CD14-positive monocyte (primary cell): ENCODE measurements around the gene CYB5A. TPM values are rescaled to one million over a fixed set of nuclear protein-coding genes. Genes with fewer than 3 reads are reported as not detected.

Source experiments
- DNase-seq, 3 donors: peaks; one replicate each; pipeline ENCODE4 v3.0.0-alpha.2; 2011 to 2022
- H2AFZ ChIP-seq: 2 replicates; pipeline ENCODE4 v1.6.0; 2012; ENCODE audit warnings: mild to moderate bottlenecking, low read depth, low read length, inconsistent platforms; ENCODE audit not compliant: insufficient read depth, poor library complexity, severe bottlenecking
- H3K27ac ChIP-seq, 2 donors: 1 replicate in 1 of 2; 2 replicates in 1 of 2; pipeline ENCODE4 v1.5.1; 2012 to 2013; ENCODE audit warnings: low read length in 2 of 2, control low read depth in 1 of 2, inconsistent platforms in 1 of 2, low read depth in 1 of 2, mild to moderate bottlenecking in 1 of 2
- H3K27me3 ChIP-seq, 2 donors: one replicate each; pipeline versions ENCODE4 v1.6.0 to v1.6.1; 2011 to 2013; ENCODE audit warnings: low read length in 2 of 2; ENCODE audit not compliant: control insufficient read depth in 2 of 2, insufficient read depth in 2 of 2
- H3K36me3 ChIP-seq, 2 donors: replicated peaks in 1 of 2; 1 replicate in 1 of 2; 2 replicates in 1 of 2; pipeline versions ENCODE4 v1.5.1 to v1.6.1; 2012 to 2013; ENCODE audit warnings: low read length in 2 of 2, control low read depth in 1 of 2, inconsistent platforms in 1 of 2, mild to moderate bottlenecking in 1 of 2; ENCODE audit not compliant: insufficient read depth in 2 of 2, control insufficient read depth in 1 of 2
- H3K4me1 ChIP-seq, 2 donors: 1 replicate in 1 of 2; 2 replicates in 1 of 2; pipeline versions ENCODE4 v1.5.1 to v1.6.1; 2012 to 2013; ENCODE audit warnings: low read length in 2 of 2, control low read depth in 1 of 2, inconsistent platforms in 1 of 2, mild to moderate bottlenecking in 1 of 2, moderate library complexity in 1 of 2; ENCODE audit not compliant: insufficient read depth in 2 of 2, control insufficient read depth in 1 of 2
- H3K4me2 ChIP-seq: replicated peaks from 2 replicates; pipeline ENCODE3; 2012; ENCODE audit warnings: low read length, moderate library complexity, mild to moderate bottlenecking; ENCODE audit not compliant: poor library complexity, severe bottlenecking; ENCODE audit errors: extremely low read depth
- H3K4me3 ChIP-seq, 3 experiments: fragments of 200-600 bp in 1 of 3; sonication (generic) in 1 of 3; replicated peaks in 1 of 3; 1 replicate in 2 of 3; 2 replicates in 1 of 3; pipeline ENCODE4 v1.5.1; 2011 to 2013; ENCODE audit warnings: low read length in 3 of 3, mild to moderate bottlenecking in 3 of 3, control low read depth in 2 of 3, low read depth in 2 of 3, inconsistent platforms in 1 of 3, moderate library complexity in 1 of 3
- H3K79me2 ChIP-seq: 2 replicates; pipeline ENCODE4 v1.6.0; 2012; ENCODE audit warnings: mild to moderate bottlenecking, control low read depth, inconsistent platforms, low read length, moderate library complexity; ENCODE audit not compliant: insufficient read depth
- H3K9ac ChIP-seq: 2 replicates; pipeline ENCODE4 v1.6.0; 2017; ENCODE audit warnings: low read length, mild to moderate bottlenecking; ENCODE audit not compliant: insufficient read depth, poor library complexity, severe bottlenecking
- H3K9me3 ChIP-seq, 2 donors: replicated peaks in 1 of 2; 1 replicate in 1 of 2; 2 replicates in 1 of 2; pipeline versions ENCODE4 v1.5.1 to v1.6.1; 2012 to 2013; ENCODE audit warnings: low read length in 2 of 2, control low read depth in 1 of 2; ENCODE audit not compliant: control insufficient read depth in 1 of 2, insufficient read depth in 1 of 2
- H4K20me1 ChIP-seq: 2 replicates; pipeline ENCODE4 v1.6.0; 2012; ENCODE audit warnings: mild to moderate bottlenecking, low read length, control low read depth, moderate library complexity; ENCODE audit not compliant: insufficient read depth
- H3K27ac Mint-ChIP-seq, 7 donors: one replicate each; pipeline ENCODE4 v1.8.0; 2020; ENCODE audit warnings: mild to moderate bottlenecking in 7 of 7, mixed read lengths in 7 of 7, moderate library complexity in 6 of 7, inconsistent platforms in 2 of 7
- H3K27me3 Mint-ChIP-seq, 3 donors: one replicate each; pipeline ENCODE4 v1.8.0; 2021 to 2022; ENCODE audit warnings: low read depth in 3 of 3, mild to moderate bottlenecking in 3 of 3, mixed read lengths in 3 of 3, moderate library complexity in 3 of 3, inconsistent platforms in 1 of 3
- H3K36me3 Mint-ChIP-seq, 2 donors: one replicate each; pipeline ENCODE4 v1.8.0; 2020; ENCODE audit warnings: mixed read lengths in 2 of 2, inconsistent platforms in 1 of 2, mild to moderate bottlenecking in 1 of 2
- H3K4me1 Mint-ChIP-seq: one replicate; pipeline ENCODE4 v1.8.0; 2020; ENCODE audit warnings: mild to moderate bottlenecking, mixed read lengths
- H3K4me3 Mint-ChIP-seq, 2 donors: one replicate each; pipeline ENCODE4 v1.8.0; 2020; ENCODE audit warnings: mild to moderate bottlenecking in 2 of 2, mixed read lengths in 2 of 2, moderate library complexity in 1 of 2
- H3K9me3 Mint-ChIP-seq, 7 donors: one replicate each; pipeline ENCODE4 v1.8.0; 2020 to 2022; ENCODE audit warnings: mixed read lengths in 7 of 7, mild to moderate bottlenecking in 6 of 7, moderate library complexity in 6 of 7, inconsistent platforms in 2 of 7
- WGBS: methylation state at CpG from one replicate; pipeline ENCODE4 v1.1.5; 2013; ENCODE audit warnings: missing lambda C conversion rate; ENCODE audit not compliant: insufficient coverage; 5-methylcytosine and 5-hydroxymethylcytosine counted together
- intact Hi-C, 2 donors: fragments of 100-400 bp; cut with micrococcal nuclease; formaldehyde crosslinking; loops; one replicate each; pipeline versions ENCODE4 v1.15.0 to v1.15.1; 2023
- polyA plus RNA-seq, 3 donors: library from polyadenylated mRNA; depleted of rRNA in 1 of 3; unstranded in 2 of 3; stranded (reverse) in 1 of 3; fragments of 300-500 nt in 2 of 3; fragments of >200 nt in 1 of 3; fragmentation: Illumina TruSeq in 2 of 3; gene quantifications; 1 replicate in 2 of 3; 2 replicates in 1 of 3; pipeline ENCODE4 v1.2.3, GENCODE V29; 2012 to 2021
- TF ChIP-seq, protein P1 (sequence below): fragments of 200-600 bp; IDR thresholded peaks from one replicate; pipeline ENCODE4 v1.8.0; 2022; ENCODE audit warnings: antibody characterized with exemption, mild to moderate bottlenecking

Gene CYB5A
- polyA plus RNA-seq, 3 donors, result 19.0 to 27.6 (median 22.4) TPM

DNA sequence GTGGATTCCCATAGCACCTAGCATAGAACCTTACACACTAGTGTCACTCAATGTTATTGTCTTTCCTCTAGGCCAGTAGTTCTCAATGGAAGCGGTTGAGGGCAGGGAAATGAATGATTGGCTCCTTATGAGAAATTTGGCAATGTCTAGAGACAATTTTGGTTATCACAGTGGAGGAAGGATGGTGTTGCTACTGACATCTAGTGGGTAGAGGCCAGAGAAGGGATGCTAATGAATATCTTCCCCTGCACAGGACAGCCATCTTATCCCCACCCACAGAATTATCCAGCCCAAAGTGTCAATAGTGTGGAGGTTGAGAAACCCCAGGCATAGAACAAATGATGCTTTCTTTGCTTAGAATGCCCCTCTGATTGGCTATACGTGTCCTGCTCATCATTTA is 39.6 kb upstream of the CYB5A start:
- Mint-ChIP-seq H3K36me3 (no peaks in the 10 kb centered on the region), H3K27me3 (peaks cover 0 to 3% (median 0%) of the 10 kb centered on the region in 3 donors), H3K27ac (no peak overlapping the region), H3K4me1 (peaks cover 11% of the 10 kb centered on the region), H3K9me3 (peaks cover 0 to 8% (median 6%) of the 10 kb centered on the region in 7 donors), H3K4me3 (no peak overlapping the region)
- H3K9me3 ChIP-seq, result peaks cover 6 to 7% of the 10 kb centered on the region in 2 donors
- H3K4me1 ChIP-seq, result peaks cover 10 to 13% of the 10 kb centered on the region in 2 donors
- no CpG with 5 or more reads among the region's 2 CpGs for WGBS
- TF ChIP-seq, protein P1, sequence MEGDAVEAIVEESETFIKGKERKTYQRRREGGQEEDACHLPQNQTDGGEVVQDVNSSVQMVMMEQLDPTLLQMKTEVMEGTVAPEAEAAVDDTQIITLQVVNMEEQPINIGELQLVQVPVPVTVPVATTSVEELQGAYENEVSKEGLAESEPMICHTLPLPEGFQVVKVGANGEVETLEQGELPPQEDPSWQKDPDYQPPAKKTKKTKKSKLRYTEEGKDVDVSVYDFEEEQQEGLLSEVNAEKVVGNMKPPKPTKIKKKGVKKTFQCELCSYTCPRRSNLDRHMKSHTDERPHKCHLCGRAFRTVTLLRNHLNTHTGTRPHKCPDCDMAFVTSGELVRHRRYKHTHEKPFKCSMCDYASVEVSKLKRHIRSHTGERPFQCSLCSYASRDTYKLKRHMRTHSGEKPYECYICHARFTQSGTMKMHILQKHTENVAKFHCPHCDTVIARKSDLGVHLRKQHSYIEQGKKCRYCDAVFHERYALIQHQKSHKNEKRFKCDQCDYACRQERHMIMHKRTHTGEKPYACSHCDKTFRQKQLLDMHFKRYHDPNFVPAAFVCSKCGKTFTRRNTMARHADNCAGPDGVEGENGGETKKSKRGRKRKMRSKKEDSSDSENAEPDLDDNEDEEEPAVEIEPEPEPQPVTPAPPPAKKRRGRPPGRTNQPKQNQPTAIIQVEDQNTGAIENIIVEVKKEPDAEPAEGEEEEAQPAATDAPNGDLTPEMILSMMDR, result no peak
- H3K36me3 ChIP-seq, result no peaks in the 10 kb centered on the region
- H3K27me3 ChIP-seq, result peaks cover 0 to 2% of the 10 kb centered on the region in 2 donors
- no peaks in the 10 kb centered on the region for H4K20me1 ChIP-seq
- DNase-seq, result no peak
- no peak overlapping the region for H3K9ac ChIP-seq
- H3K27ac ChIP-seq, result no peak overlapping the region
- intact Hi-C loops, result no loop called here
- H3K4me3 ChIP-seq, result no peak overlapping the region
- no peak overlapping the region for H3K4me2 ChIP-seq
- no peaks in the 10 kb centered on the region for H3K79me2 ChIP-seq
- no peak overlapping the region for H2AFZ ChIP-seq

DNA sequence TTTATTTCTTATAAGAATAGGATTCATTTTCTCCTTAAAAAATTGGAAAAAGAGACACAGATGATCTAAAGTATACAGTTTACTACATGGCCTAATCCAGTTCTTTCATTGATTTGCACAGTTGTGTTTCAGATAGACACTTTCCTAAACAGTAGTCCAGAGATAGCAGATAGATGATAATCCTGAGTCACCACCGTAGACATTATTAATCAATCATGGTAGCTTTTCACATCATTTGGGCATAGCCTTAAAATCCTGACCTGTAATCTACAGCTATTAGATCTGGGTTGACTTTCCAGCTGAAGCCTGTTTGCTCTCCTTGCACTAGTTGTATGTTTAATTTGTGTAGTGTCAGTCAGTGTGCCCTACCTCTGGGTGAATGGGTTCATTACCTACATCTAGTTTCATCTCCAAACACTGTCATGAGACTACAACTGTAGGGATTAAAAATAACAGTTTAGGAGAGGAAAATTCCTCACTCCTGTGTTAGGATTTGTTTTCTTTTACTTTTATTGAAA is 38.0 kb upstream of the CYB5A start:
- H3K36me3 Mint-ChIP-seq, result no peaks in the 10 kb centered on the region
- WGBS, result no CpG with 5 or more reads among the region's 1 CpG
- H4K20me1 ChIP-seq, result no peaks in the 10 kb centered on the region
- peaks cover 8 to 9% of the 10 kb centered on the region in 2 donors for H3K4me1 ChIP-seq
- no peak for DNase-seq
- H3K27me3 ChIP-seq, result peaks cover 0 to 2% of the 10 kb centered on the region in 2 donors
- H3K27ac Mint-ChIP-seq, result no peak overlapping the region
- no peak overlapping the region for H3K4me3 ChIP-seq
- H3K27me3 Mint-ChIP-seq, result peaks cover 0 to 3% (median 0%) of the 10 kb centered on the region in 3 donors
- peaks cover 8% of the 10 kb centered on the region for H3K4me1 Mint-ChIP-seq
- H3K4me3 Mint-ChIP-seq, result no peak overlapping the region
- no peak overlapping the region for H3K27ac ChIP-seq
- TF ChIP-seq, protein P1, result no peak
- H3K9ac ChIP-seq, result no peak overlapping the region
- no peak overlapping the region for H2AFZ ChIP-seq
- peaks cover 6 to 7% of the 10 kb centered on the region in 2 donors for H3K9me3 ChIP-seq
- intact Hi-C loops, result no loop called here
- H3K36me3 ChIP-seq, result no peaks in the 10 kb centered on the region
- peaks cover 0 to 8% (median 6%) of the 10 kb centered on the region in 7 donors for H3K9me3 Mint-ChIP-seq
- no peak overlapping the region for H3K4me2 ChIP-seq
- H3K79me2 ChIP-seq, result no peaks in the 10 kb centered on the region
